Measurements from ENCODE around the gene SELENOK.

- TF ChIP-seq, protein P1, sequence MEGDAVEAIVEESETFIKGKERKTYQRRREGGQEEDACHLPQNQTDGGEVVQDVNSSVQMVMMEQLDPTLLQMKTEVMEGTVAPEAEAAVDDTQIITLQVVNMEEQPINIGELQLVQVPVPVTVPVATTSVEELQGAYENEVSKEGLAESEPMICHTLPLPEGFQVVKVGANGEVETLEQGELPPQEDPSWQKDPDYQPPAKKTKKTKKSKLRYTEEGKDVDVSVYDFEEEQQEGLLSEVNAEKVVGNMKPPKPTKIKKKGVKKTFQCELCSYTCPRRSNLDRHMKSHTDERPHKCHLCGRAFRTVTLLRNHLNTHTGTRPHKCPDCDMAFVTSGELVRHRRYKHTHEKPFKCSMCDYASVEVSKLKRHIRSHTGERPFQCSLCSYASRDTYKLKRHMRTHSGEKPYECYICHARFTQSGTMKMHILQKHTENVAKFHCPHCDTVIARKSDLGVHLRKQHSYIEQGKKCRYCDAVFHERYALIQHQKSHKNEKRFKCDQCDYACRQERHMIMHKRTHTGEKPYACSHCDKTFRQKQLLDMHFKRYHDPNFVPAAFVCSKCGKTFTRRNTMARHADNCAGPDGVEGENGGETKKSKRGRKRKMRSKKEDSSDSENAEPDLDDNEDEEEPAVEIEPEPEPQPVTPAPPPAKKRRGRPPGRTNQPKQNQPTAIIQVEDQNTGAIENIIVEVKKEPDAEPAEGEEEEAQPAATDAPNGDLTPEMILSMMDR (IDR thresholded peaks at IDR 0.05 in 8 of 11, conservative IDR thresholded peaks at IDR 0.05 in 3 of 11) = no peak
- no peak for TF ChIP-seq POLR2AphosphoS5 (IDR thresholded peaks at IDR 0.05)
These were observed 43.7 kb upstream of the SELENOK start for GRCh38 chr3:53935283-53935901.
